DMS153 treated with DMSO at 0.1 percent for 48 hours (cell line): ENCODE data around the gene CDH23.

ENCODE experiments used
- DNase-seq: peaks from one replicate; lab custom pipeline; 2025; ENCODE audit not compliant: unreplicated experiment; lab: John Stamatoyannopoulos, UW

Gene CDH23

GRCh38 chr10:71531485-71532446 lies 135.0 kb downstream of the CDH23 start:
- no peak for DNase-seq

DNA sequence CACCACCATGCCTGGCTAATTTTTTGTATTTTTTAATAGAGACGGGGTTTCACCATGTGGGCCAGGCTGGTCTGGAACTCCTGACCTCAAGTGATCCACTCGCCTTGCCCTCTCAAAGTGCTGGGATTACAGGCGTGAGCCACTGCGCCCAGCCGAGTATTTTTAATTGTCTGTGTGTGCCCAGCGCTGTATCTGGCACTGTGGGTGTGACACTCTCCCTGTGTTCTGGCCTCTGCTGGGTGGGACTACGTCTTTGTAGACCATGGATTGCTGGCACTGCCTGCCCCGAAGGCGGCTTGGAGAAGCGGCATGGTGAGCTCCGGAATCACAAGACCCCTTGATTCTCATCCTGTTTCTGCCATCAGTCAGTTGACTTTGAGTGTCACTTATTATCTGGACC lies 136.2 kb downstream of the CDH23 start:
- no peak for DNase-seq

- DNase-seq: no peak
Measured at GRCh38 chr10:71533936-71534335, 137.2 kb downstream of the CDH23 start.

DNA sequence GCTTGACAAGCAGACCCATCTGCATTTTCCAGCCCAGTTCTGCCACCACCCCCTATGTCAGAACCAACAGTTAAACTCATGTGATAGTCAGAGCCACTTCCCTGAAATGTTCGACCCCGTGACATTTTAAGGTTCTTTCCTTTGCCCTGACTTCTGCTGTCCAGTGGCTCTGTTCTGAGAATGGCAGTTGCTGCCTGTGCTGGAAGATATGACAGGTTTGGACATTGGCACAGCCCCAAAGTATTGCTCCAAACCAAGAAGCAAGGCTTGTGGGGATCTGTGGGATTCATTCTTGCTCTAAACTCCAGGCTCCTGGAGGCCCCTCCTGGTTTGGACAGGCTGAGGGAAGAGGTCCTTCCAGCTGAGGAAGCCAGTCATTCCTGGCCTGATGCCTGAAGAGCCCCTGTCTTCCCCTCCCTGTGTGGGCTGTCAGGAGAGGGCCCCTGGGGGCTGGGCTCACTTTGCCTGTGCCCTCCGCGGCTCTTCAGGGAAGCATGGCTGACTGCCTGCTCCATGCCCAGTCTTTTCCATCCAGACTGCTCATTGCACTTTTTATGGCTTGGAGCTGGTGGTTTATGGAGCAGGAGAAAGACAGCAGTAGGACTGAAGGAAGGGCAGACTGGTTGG lies 138.0 kb downstream of the CDH23 start:
- no peak for DNase-seq

DNA sequence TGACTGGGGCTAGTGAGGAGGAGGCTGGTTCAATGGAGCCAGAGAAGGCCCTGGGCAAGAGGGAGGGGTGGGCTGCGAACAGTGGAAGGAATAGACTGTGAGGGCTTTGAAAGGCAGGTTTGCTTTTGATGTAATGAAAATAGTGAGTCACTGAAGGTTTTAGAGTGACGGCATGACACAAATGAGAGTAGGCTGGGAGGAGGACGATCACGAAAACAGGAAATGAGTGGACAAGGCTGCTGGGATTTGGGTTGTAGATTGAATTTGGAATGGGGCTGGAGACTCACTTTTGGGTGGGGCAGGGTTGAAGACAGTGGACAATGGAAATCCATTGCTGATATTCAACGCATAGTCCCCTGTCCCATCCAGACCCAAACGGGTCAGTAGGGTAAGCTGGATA lies 139.6 kb downstream of the CDH23 start:
- no peak for DNase-seq

DNA sequence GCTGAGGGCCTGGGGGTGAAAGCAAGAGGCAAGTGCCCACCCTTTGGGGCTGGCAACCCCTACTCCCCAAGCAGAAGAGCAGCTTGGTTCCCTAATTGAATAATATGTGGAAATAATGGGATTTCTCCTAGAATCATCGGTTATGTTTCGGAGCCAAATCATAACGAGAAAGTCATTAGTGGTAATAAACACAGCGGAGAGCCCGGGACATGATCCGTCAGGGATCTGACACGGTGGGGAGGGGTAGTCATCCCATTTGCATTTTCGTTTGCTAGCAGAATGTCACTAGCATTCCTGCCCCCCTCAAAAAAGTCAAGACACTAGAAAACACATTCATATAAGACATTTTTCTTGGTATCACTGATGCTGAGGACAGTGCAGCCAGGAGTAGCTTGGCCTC lies 140.4 kb downstream of the CDH23 start:
- no peak for DNase-seq

DNA sequence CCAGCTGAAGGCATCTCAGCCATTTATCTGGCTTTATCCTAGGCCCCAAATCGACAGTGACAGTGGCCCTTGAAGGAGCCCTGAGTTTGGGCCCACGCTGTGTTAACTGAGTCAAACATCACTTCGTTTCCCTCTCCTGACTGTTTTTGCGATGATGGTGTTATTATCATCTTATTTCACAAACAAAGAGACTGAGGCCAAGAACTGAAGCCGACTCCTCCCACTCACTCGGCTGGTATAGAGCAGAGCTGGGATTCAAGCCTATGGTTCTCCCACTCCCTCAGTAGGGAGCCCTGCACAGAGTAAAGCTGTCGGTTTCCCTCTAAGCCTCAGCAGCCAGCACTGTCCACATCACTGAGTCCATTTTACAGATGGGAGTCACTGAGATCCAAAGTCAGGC lies 141.0 kb downstream of the CDH23 start:
- DNase-seq: no peak

- no peak for DNase-seq
Measured at GRCh38 chr10:71538608-71539260, 142.0 kb downstream of the CDH23 start.

GRCh38 chr10:71539442-71540118 lies 142.9 kb downstream of the CDH23 start:
- no peak for DNase-seq

DNA sequence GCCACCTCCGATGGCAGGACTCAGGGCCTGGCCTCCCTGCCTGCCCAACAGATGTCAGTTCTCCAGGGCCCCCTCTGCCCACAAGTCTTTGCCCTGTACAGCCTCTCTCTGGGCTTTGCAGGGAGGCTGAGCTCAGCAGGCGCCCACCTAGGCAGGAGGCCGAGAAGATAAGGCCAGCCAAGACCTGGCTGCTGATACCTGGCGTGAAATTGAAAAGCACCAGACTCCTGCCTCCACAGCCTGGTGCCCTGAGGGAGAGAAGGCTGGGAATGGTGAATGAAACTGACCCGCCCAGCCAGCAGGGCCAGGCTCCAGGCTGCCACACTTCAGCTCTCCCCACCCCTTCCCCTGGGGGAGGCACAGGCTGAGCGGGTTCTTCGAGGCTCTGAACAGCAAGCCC lies 145.8 kb downstream of the CDH23 start:
- no peak for DNase-seq

GRCh38 chr10:71543608-71544170 lies 147.0 kb downstream of the CDH23 start:
- no peak for DNase-seq

DNA sequence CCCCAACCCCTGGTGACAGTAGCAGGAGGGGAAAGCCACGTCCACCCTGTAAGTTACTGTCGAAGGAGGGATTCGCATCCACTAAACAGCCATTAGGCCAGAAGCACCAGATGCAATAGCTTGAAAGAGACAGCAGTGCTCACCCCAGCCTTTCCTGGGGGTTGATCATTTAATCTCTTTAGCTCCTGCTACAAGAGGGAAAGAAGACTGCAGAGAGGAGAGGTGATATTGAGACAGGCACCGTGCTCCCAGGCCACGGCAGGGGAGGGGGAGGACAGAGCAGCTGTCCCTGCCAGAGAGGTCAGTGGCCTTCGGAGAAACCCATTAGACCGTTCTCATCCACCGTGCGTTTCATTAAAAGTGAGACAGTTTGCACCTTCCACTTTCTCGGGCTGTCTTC lies 148.3 kb downstream of the CDH23 start:
- no peak for DNase-seq

DNA sequence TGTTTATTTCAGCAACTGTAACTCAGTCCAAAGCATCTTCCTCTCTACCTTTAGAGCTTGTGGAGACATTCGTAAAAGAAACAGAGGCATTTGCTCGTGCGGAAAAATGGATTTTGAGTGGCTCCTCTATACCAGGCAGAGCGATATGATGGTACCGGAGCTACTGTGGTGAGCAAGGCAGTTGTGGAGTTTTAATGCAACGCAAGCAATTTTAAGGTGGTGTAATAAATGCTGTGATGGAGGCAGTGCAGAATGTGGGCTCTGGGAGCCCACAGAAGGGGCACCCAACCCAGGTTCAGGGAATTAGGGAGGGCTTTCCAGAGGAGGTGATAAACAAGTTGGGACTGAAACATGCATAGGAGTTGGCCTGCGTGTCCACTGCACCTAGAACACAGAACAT lies 149.5 kb downstream of the CDH23 start:
- no peak for DNase-seq

DNA sequence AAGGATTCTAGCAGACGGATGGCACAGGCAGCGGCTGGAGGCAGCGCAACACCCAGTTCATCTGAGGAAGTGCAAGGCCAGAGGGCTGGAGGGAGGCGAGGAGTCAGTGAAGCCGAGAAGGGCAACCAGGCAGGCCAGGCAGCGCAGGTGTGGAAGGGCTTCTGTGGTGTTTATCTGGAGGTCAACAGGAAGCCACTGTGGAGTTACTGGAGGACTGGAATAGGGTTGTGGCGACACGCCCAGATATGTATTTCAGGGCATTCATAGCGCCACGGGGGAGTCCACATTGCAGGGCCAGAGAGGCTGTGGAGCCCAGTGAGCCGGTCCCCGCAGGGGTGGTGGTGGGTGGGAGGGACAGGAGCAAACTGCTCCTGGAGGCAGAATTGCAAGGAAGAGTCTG lies 150.6 kb downstream of the CDH23 start:
- DNase-seq: no peak

- DNase-seq: no peak
Measured at GRCh38 chr10:71547876-71548846, 151.4 kb downstream of the CDH23 start.

DNA sequence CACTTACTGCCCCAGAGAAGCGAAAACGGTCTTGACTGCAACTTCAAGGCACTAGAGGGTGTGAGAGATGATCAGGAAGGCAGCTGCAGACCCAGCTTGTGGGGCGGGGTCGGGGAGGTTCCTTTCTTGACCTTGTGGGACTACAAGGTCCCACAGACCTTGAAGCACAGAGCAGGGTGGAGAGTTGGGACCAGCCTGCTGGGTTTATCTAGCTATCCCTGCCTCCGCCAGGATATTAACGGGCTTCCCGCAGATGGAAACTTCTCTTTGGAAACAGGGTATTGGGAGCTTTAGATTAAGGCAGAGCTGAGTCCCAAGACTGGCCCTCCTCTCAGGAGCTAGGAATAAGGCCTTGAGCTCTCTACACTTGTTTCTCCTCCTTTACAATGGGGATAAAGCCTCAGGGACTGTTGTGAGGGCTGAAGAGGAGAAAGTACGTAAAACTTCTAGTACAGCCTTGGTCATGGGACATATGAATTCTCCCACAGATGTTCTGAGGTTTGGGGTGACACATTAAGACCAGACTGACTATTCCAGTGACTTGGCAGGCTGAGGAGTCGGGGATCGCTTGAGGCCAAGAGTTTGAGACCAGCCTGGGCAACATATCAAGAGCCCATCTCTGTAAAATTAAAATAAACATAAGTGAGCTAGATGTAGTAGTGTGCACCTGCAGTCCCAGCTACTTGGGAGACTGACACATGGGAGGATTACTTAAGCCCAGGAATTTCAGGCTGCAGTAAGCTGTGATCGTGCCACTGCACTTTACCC lies 153.2 kb downstream of the CDH23 start:
- DNase-seq: no peak

DNA sequence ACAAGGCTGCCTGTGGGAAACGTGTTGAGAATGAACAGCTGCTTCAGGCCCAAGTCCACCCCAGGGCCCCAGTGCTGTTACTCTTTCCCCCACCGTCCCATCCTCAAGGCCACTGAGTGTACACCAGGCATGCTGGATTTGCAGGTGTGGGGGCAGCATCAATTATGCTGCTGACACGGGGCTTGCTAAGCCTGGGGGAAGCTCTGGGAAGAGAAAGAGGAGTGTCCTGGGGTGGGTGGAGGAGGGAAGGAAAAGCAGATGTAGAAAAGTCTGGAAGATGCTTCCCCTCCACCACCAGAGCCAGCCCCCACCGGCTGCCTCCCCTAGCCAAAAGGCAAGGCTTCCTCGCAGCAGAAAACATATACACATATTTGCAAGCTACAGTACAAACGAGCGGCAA lies 153.9 kb downstream of the CDH23 start:
- DNase-seq: no peak

DNA sequence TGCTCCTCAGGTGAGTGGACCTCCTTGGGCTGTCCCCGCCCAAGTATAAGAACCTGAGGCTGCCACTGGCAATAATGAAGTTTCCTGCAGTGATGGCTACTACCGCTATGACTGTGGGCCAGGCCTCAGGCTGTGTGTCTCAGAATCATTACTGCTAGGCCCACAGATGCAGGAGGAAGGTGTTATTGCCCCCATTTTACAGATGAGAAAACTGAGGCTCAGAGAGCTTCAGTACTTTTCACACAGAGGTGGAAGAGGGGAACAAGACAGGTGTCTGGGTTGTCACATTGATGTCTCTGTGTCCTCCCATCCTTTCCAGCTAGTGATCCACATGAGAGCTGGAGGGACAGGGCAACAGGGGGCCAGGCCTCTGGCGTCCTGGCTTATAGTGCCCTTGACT lies 155.2 kb downstream of the CDH23 start:
- DNase-seq: no peak

GRCh38 chr10:71553432-71553831 lies 156.7 kb downstream of the CDH23 start:
- DNase-seq: no peak
